HG03558 (cell line): ENCODE measurements around the gene TUBB2B.

Experiments
- ATAC-seq: cut with Tn5 transposase; IDR thresholded peaks from one replicate; pipeline ENCODE4 v1.9.1; 2021; ENCODE audit warnings: moderate number of reproducible peaks; ENCODE audit not compliant: unreplicated experiment; ENCODE audit errors: extremely low read depth

Gene TUBB2B

DNA sequence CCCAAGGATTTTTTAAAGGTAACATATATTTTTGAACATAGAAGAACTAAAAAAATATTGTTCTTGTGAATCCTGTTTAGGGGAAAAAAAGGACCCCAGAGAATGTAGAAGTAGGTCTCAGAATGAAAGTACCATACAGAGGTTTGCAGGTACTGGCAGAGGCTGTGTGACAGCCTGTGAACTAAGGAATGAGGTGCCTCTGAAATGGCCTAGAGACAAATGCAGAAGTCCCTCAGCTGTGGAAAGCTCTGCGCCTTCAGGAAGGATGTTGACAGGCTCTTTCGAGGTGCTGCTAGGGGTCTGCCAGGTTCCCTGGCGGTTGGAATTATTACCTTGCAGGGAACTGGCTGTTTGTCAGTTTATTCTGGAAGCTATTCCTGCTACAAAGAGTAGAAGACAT lies 8.6 kb upstream of the TUBB2B start:
- no peak for ATAC-seq

DNA sequence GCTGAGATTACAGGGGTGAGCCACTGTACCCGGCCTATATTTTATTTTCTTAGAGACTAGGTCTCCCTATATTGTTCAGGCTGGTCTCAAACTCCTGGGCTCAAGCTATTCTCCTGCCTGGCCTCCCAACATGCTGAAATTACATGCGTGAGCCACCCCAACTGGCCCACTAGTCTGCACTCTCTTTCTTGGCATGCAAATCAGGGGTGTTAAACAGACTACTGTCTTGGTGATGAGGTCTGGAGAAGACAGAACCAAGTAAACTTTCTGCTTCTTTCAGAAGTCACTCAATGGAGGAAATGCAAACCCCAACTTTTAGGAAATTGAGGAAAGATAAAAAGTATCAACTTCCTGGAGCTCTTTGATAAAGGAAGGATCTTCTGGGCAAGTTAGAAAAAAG lies 8.0 kb upstream of the TUBB2B start:
- no peak for ATAC-seq

DNA sequence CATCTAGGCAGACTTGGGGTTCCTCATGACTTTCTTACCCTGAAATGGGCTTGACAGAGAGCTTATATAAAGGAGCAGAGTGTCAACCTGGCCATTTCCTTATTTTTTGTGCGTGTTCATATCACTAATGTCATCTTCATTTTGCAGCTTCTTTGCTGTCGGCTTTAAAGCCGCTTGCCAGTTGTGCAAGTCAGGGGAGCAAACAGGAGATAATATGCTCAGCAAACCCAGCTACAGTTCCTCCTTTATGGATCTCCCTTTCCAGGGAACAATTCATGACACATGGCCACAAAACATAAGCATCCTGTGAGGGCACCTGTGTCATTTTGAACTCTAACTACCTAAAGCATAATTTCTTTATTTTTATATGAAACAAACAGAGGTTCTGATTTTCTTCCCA lies 6.5 kb upstream of the TUBB2B start:
- ATAC-seq: no peak

DNA sequence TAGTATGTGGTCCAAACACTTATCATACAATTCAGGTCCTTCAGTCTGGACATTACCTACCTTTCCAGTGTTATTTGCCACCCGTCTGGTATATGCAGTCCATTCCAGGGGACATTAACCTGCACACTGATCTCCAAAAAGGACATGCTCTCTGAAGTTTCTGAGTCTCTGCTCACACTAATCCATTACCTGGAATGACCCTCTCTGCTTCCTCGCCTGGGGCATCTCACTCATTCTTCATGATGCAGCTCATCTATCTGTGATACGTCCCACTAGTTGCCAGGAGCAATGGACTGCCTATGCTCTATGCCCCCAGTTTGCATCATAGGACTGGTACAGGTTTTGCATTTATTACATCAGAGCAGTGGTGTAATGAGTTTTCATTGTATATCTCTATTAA lies 5.9 kb upstream of the TUBB2B start:
- no peak for ATAC-seq

DNA sequence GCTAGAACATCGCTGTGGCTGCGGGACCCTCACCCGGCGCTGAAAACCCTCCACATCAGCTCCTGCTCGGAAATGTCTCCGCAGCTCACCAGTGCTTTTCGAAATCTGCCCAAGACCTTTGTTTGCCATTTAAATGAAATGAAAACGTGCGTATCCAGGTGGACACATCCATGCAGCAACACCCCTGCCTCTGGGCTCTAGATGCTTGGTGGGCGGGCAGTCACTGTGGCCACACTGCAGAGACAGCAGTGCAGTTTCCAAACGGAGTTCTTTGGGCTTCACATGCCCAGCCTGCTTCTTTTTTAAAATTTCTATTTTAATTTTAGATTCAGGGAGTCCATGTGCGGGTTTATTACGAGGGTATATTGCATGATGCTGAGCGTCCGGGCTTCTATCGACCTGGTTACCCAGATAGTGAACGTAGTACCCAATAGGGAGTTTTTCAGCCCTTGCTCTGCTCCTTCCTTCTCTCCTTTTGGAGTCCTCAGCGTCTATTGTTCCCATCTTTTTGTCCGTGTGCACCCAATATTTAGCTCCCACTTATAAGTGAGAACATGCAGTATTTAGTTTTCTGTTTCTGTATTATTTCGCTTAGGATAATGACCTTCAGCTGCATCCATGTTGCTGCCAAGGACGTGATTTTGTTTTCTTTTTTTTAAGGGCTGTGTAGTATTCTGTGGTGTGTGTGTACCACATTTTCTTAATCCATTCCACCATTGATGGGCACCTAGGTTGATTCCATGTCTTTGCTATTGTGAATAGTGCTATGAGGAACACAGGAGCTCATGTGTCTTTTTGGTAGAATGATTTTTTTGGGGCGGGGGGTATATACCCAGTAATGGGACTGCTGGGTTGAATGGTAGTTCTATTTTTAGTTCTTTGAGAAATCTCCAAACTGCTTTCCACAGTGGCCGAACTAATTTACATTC lies 4.8 kb upstream of the TUBB2B start:
- no peak for ATAC-seq

DNA sequence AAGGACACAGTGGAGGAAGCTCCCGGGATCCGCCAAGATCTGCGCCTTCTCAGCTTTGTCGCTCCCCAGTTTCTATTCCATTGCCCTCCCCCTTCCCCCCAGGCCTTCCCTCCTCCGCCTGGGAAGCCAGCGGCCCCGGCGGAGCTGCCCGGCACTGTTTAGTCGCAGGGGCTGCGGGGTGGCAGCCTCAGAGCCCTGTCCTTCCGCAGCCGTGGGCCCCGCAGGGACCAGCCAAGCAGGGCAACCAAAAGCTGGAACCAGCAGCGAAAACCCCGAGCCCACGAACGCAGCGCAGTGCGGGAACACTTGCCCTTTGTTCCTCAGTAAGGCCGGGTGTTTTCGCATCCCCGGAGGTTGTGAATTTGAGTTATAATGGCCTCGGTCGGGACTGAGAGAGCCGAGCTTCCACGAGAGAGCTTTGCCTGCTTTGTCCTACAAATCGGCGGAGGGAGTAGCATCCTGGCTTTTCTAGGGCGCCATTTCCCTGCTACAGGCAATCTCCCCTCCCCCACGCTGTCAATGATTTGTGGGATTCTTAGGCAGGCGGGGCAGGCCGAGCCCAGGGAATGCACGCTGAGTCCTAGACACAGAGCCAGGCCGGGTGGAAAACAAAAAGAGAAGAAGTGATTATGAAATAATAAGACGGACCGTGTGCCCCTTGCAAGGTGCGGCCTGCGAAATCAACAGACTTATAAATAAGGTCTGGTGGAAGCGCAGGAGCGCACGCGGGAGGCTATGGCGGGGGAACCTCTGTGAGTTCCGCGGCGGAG lies 4.0 kb upstream of the TUBB2B start:
- no peak for ATAC-seq

DNA sequence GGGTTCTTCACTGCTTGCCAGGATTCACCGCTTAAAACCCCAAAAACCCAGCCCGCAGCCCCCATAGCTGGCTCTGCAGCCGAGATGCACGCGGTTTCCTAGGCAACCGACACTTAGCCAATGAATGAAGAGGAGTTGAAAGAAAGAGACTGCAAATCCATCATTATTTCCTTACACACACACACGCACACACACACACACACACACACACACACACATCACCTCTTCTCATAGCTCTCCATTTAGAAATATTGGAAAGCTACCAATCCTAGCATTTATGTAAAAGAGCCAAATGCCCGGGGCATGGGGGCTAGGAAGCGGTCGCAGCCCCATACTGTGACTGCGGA lies 3.4 kb upstream of the TUBB2B start:
- ATAC-seq: no peak

DNA sequence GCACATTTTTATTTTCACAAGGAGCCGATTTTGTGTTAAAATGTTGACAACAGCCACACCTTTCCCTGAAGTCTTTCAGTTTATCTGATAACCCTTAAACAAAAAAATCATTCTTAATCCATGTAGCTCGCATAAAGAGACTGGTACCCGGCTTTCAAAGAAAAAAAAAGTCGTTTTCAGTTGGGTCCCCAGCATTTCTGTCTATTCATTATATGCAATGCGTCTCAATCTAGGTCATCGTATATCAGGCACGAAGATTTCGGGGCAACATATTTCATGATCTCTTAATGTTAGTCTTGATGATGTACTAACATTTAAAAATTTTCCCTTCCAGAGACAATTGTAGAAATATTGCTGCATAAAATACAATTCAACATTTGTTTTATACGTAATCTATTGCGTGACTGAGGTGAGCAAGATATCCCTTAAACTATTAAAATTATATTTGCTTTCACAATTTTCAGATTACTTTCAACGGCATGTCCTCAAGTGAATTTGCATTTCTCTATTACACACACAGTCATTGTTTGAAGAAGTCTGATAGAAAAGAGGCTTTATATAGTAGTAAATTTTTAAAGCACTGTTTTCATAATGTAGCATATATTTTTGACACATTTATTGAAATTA lies 2.9 kb upstream of the TUBB2B start:
- no peak for ATAC-seq

DNA sequence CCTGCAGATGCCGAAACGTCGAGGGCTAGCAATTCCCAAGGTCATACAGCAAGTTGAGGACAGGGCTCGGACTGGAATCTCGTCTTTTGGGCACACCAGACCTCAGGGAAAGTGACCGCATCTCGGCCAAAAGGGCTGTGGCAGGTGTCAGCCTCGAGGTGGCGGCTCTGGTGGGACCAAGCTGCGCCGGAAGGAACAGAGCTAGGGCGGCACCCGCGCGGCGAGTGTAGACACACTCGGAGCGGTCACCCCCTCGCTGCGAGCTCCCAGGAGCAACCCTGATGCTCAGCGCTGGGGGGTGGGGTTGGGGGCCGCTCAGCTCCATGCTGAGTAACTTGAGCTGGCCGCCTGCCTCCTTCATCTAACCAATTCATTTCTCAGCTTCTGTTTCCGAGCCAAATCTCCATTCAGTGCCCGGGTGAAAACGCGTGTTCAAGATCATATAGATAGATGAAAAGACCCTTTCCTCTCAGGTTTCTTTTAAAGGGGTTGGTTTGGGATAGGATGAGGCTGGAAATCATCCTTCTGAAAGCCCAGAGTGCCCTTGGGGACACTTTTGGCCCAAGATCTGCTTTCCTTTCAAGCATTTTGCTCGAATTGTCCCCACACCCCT lies 2.2 kb upstream of the TUBB2B start:
- no peak for ATAC-seq

DNA sequence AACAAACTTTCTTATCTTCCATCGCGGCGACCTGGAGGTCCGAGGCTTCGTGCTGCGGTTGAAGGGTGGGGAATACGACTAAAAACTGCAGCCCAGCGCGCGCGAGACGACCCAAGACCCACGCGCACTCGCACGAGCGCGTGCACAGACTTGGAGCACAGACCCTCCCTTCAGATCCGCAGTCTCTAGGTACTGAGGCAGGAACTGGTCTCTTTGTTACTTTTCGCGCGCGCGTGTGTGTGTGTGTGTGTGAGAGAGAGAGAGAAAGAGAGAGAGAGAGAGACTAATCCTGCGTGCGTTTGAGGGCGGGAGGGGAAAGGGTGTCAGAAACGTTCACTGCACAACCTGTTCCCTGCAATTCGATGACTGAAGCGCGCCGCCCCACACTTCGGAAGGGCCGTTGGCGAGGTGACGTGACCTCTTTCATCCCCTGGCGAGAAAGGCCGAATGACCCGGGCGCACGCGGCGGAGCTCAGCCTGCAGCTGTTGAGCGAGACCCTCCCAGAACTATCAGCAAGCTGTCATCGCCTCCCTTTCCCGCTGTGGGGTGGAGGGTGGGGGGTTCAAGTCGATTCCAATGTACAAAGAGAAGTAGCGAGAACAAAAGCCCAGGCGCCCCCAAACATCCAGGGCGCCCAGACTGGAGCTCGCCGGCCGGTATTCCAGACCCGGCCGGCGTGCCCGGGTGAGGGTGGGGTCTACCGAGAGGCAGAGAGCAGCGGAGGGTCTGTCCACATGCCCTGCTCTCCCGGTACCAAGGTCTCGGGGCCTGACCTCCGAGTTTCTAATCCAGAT lies 1.5 kb upstream of the TUBB2B start:
- no peak for ATAC-seq

DNA sequence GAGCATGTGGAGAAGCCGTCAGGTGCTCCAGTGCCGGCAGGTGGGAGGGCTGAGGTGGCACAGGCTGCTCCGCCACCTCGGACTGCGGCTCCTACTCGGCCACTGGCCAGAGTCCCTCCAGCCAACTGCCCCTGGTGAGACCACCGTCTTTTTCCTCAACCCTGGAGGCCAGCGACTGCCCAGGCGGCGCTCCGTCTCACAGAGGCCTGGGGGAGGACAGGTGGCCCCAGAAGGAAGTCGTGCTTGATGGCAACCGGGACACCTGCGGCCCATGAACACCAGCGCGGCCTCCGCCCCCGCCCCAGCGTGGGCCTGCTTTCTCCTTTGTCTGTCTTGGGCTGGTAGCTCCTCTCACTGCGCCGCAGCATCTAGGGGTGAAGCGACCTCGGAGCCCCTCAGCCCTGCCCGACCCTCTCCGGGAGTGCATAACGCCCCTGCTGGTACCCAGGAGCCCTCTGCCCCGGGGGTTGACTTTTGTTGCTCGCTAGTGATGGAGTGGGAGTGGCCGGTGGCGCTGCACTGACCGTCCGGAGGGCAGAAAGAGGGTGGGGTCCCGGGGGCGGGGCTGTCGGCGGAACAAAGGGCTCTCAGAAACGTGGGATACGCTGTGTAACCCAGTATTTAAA lies 706 bp upstream of the TUBB2B start:
- no peak for ATAC-seq

DNA sequence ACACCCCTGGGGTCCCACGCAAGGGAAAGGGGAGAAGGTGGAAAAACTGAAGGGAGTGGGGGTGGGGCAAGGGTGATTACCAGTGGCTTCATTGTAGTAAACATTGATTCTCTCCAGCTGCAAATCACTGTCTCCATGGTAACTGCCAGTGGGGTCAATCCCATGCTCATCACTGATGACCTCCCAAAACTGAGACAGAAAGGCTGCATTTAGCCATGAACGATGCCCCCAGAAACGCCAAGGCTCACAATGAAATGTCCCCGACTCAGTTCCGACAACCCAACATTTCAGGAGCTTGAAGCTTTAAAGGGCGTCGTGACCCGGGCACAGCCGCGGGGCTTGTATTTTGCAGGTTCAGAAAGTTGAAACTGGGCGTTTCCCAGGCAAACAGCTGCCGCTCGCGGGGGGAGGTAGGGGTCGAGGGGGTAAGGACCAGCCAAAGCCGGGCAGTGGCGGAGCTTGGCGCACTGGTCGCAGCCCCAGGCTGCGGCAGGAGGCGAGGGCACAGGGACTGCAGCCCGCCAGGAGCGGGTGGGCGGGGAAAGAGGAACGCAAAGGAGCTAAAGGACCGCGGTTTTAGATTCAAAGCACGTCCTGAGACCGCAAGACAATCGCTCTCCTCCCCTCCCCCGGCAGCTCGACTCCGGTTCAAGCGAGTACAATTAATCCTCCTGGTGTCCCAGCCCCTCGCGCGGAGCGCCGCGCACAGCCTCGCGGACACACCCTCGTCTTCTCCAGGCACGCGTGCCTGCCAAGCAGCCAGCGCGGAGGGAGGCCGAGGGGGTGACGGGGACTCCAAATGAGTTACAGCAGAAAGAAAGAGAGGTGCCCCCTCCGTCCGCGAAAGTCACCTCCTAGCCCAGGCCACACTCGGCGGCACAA lies 731 bp downstream of the TUBB2B start:
- ATAC-seq: no peak

DNA sequence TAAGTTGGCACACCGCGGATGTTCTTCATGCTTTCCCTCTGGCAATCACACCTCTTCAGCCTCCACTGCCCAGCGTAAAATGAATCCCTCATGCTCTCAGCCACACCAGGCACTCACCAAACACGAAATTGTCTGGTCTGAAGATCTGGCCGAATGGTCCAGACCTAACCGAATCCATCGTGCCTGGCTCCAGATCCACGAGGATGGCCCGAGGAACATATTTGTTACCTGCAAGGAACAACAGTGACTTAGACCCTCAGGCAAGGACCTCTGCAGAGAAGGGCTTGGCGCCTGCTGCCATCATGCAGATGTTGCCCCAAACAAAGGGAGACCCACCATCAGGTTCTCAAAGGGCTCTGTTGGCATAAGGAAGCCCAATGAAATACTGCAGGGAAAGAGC lies 1.4 kb downstream of the TUBB2B start:
- no peak for ATAC-seq

DNA sequence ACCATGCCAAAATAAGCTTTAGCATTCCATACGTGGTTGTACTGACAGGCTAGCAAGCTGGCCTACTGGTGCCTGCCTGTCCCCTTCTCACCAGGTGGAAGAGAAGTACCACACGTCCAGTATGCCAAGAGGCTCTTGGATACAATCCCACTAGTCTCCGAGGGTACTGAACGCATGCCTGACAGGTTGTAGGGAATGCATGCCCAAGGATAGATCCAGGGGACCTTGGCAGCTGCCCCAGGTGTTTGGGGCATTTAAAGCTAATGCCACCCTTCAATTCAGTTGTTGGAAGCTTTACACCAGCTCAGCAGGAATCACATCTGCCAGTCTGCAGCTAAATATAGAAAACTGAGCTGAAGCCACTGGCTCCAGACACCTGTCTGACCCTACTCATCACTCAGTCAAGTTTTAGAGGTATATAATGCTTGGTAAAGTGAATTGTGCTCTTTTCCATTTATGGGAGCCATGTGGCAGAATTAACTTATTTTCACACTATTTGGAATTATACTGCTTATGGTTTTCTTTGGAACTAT lies 4.9 kb downstream of the TUBB2B start:
- no peak for ATAC-seq

DNA sequence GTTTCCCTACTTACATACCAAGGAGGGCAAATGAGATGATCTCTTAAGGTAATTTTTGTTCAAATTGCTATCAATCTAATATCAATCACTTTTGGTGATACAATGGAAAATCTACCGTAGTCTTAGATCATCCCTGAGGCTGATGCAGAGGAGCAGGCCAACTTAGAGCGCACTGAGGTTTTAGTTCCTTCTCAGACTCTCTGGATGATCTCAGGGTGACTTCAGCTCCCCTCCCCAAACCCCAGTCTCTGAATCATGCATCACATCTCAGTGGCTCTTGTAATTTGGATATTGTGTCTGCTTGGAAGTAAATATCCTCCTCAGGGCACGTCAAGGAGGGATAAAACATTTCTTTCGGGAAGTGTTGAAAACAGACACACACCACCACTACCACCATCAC lies 5.9 kb downstream of the TUBB2B start:
- ATAC-seq: no peak

DNA sequence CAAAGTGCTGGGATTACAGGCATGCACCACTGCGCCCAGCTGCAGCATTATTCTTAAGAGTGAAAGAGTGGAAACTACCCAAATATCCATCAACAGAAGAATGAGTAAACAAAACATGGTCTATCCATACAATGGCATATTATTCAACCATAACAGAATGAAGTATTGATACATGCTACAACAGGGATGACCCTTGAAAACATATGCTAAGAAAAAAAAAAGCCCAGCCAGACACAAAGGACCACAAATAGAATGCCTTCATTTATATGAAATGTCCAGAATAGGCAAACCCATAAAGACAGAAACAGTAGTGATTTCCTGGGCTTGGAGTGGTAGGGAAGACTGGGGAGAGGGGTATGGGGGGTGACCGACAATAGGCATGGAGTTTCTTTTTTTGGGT lies 7.1 kb downstream of the TUBB2B start:
- ATAC-seq: no peak

DNA sequence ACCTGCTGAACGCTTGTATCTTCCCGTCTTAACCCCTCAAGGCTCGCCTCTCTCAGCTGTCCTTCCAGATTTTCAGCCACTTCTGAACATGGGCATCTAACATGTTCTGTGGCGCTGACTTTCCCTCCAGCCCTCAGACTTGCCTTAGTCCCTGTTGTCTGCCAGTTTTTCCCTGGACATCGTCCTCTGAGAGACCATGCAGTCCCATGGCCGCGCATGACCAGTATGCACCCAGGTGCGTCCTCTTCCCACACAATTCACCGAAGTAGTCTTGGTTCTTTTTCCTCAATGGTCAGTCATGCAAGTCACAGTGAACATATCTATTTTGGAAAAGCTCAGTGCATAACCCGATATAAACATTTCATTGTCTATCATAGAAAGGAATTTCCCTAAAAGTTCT lies 9.2 kb downstream of the TUBB2B start:
- no peak for ATAC-seq

DNA sequence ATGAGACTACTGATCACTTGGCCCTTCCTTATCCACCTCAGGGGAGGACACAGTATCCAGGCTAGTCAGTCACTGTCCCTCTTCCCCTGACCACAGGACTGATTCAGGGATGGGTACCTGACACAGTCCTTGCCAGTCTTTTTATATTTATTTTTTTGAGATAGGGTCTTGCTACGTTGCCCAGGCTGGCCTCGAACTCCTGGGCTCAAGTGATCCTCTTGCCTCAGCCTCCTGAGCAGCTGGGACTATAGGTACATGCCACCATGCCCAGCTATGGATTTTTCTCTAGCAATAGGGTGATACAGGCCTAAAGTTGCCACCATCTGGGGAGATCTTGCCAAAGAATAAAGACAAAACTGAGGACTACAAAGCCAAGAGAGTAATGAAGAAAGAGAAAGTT lies 10.2 kb downstream of the TUBB2B start:
- no peak for ATAC-seq
